Measurements from ENCODE around the gene QRSL1.

DNA sequence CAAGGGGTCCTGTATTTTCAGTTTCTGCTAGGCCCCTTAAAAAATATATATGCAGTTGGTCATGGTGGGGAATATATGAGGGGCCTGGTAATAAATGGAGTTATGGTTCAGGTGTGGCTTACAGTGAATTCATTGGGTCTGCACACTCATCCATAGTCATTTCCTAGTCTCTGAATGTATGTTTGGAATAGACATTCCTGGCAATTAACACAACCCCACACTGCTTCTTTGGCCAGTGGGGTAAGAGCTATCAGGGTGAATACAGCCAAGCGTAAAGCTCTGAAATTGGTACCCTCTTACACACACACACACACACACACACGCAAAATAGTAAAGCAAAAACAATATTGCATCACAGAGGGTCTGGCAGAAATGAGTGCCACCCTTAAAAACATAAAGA lies 56.5 kb downstream of the QRSL1 start:
- TF ChIP-seq POLR2A (IDR thresholded peaks at IDR 0.05): no peak
- TF ChIP-seq, protein P1, sequence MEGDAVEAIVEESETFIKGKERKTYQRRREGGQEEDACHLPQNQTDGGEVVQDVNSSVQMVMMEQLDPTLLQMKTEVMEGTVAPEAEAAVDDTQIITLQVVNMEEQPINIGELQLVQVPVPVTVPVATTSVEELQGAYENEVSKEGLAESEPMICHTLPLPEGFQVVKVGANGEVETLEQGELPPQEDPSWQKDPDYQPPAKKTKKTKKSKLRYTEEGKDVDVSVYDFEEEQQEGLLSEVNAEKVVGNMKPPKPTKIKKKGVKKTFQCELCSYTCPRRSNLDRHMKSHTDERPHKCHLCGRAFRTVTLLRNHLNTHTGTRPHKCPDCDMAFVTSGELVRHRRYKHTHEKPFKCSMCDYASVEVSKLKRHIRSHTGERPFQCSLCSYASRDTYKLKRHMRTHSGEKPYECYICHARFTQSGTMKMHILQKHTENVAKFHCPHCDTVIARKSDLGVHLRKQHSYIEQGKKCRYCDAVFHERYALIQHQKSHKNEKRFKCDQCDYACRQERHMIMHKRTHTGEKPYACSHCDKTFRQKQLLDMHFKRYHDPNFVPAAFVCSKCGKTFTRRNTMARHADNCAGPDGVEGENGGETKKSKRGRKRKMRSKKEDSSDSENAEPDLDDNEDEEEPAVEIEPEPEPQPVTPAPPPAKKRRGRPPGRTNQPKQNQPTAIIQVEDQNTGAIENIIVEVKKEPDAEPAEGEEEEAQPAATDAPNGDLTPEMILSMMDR (IDR thresholded peaks at IDR 0.05): no peak
